ENCODE data around the gene GREB1. TPM values are rescaled to one million over a fixed set of nuclear protein-coding genes. Genes with fewer than 3 reads are reported as not detected.

GREB1 gene
- total and polyA plus RNA-seq, 2 of the 4 experiments (the other 2 are of a cell fraction) = 0.05 TPM; not detected in 1

DNA sequence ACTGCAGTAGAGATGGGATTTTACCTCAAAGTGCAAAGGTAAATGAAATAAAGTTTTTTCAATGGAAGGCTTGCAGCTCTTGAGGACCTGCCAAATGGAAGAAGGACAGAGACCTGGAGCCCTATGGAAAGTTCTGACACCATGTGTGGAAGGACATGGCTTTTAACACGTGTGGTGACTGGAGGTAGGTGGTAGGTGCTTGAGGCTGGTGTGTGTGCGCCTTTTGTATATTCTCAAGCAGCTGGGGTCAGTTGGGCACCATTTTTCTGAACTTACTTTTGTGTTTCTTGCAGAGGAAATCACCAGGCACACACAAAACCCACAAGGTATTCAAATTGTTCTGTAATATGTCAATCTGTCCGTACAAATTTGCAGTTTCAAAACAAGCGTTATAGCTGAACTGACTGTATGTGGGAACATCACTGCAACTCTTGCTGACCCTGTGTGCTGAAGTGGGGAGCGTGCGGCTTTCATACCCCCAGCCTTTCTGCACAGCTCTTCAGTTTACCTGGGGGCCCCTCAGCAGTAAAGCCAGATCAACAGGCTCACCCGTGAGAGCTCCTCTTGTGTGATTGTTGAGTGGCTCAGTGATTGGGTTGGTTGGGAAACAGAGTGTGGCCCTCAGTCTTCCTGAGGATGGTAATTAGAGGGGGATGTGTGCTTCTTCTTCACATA lies 363 bp downstream of the GREB1 start:
- H2AK5ac ChIP-seq (ENCODE audit: low read depth, low read length) = no peak overlapping the region
- H3K56ac ChIP-seq (ENCODE audit: extremely low read depth, insufficient read depth, low read length) = no peak overlapping the region
- TF ChIP-seq POLR2A (IDR thresholded peaks at IDR 0.05; ENCODE audit: low read depth, low read length) (no peak), MXI1 (IDR thresholded peaks at IDR 0.05; ENCODE audit: borderline replicate concordance, low read depth, low read length) (no peak), SMC3 (IDR thresholded peaks at IDR 0.05; ENCODE audit: low read depth, low read length) (no peak), MAZ (IDR thresholded peaks at IDR 0.05; ENCODE audit: borderline replicate concordance, low read depth, low read length) (no peak), USF2 (IDR thresholded peaks at IDR 0.05; ENCODE audit: low read depth, low read length) (no peak)
- H4K91ac ChIP-seq (ENCODE audit: insufficient read depth, low read depth, low read length) = no peak overlapping the region
- no peak overlapping the region for H2BK20ac ChIP-seq (ENCODE audit: low read depth, low read length)
- no peak overlapping the region for H3K4ac ChIP-seq (ENCODE audit: low read depth, low read length)
- ATAC-seq (ENCODE audit: low read depth) = no peak
- H3K14ac ChIP-seq (replicated peaks; ENCODE audit: low read depth, low read length) = no peak overlapping the region
- ChIA-PET POLR2A (ENCODE audit: unreplicated experiment) (no interaction called here), CTCF (no interaction called here)
- no peak overlapping the region for H3K27ac ChIP-seq (ENCODE audit: insufficient read depth, low read length)
- H3K23ac ChIP-seq (ENCODE audit: low read depth, low read length) = no peak overlapping the region
- no CpG with 5 or more reads among the region's 7 CpGs for WGBS, 2 experiments (ENCODE audit: extremely low coverage in 2 of 2, insufficient read length in 1 of 2)
- no peak overlapping the region for H4K8ac ChIP-seq (ENCODE audit: low read depth in 2 of 2, low read length in 2 of 2)
- H3K4me1 ChIP-seq (ENCODE audit: control insufficient read depth, insufficient read depth, low read length) = no peaks in the 10 kb centered on the region
- no peak overlapping the region for H2AFZ ChIP-seq (replicated peaks; ENCODE audit: low read length, poor library complexity)
- H3K18ac ChIP-seq (ENCODE audit: low read depth, low read length) = no peak overlapping the region
- H4K5ac ChIP-seq (ENCODE audit: low read depth, low read length) = no peak overlapping the region
- intact Hi-C loops (cut with micrococcal nuclease) (no loop called here), in situ Hi-C loops (cut with MboI; ENCODE audit: low sequenced_read_pairs) (no loop called here), dilution Hi-C loops (cut with HindIII; ENCODE audit: low sequenced_read_pairs, unreplicated experiment) (no loop called here)
- H2BK120ac ChIP-seq (ENCODE audit: low read depth, low read length) = no peak overlapping the region
- no peaks in the 10 kb centered on the region for H3K79me1 ChIP-seq (ENCODE audit: low read depth in 1 of 2, low read length in 2 of 2)
- H3K4me3 ChIP-seq (ENCODE audit: insufficient read depth, low read depth, low read length) = no peak overlapping the region
- peaks cover 31% of the 10 kb centered on the region for H3K27me3 ChIP-seq (ENCODE audit: control insufficient read depth, insufficient read depth, low read length)
- no peaks in the 10 kb centered on the region for H4K20me1 ChIP-seq (ENCODE audit: insufficient read depth, low read length)
- H3K4me2 ChIP-seq (ENCODE audit: low read depth, low read length) = no peak overlapping the region
- H3K36me3 ChIP-seq (ENCODE audit: control insufficient read depth, insufficient read depth, low read length) = no peaks in the 10 kb centered on the region
- no peaks in the 10 kb centered on the region for H3K9me3 ChIP-seq (ENCODE audit: control insufficient read depth, insufficient read depth, low read length)
- no peak overlapping the region for H2BK5ac ChIP-seq (ENCODE audit: low read depth, low read length, poor library complexity, severe bottlenecking)
- H2AK9ac ChIP-seq (replicated peaks; ENCODE audit: low read depth, low read length, poor library complexity) = no peak overlapping the region
- DNase-seq = no peak
- H3K9me1 ChIP-seq (ENCODE audit: insufficient read depth, low read length) = no peaks in the 10 kb centered on the region
- H2BK15ac ChIP-seq (ENCODE audit: low read depth, low read length) = no peak overlapping the region; the same call in 2 of the 3 replicates
- no TSS peak for BruUV-seq (replicated peaks)
- no peak overlapping the region for H3K9ac ChIP-seq (ENCODE audit: low read depth, low read length)

Data from IMR-90 (cell line).